Measurements from ENCODE around the gene PCDHGA1.

PCDHGA1 gene

DNA sequence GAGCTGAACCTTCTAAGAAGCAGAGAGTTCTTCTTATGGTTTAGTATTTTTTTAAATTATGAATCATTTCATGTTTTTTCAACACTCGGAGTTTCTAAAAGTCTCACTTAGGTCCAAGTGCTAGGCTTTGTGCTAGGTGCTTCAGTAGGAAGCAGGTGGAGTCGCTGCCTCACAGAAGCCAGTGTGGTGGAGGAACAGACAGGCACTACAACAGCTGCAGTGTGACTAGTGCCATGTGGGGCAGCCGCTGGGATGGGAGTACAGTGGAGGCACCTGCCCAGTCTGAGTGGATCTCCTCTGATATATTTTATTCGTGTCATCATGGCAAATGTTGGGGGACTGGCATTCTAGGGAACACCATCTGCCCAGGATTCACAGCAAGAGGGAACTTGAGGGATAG lies 173.9 kb downstream of the PCDHGA1 start:
- Histone ChIP-seq H3K27ac (no peak overlapping the region), H3K4me3 (no peak overlapping the region)

DNA sequence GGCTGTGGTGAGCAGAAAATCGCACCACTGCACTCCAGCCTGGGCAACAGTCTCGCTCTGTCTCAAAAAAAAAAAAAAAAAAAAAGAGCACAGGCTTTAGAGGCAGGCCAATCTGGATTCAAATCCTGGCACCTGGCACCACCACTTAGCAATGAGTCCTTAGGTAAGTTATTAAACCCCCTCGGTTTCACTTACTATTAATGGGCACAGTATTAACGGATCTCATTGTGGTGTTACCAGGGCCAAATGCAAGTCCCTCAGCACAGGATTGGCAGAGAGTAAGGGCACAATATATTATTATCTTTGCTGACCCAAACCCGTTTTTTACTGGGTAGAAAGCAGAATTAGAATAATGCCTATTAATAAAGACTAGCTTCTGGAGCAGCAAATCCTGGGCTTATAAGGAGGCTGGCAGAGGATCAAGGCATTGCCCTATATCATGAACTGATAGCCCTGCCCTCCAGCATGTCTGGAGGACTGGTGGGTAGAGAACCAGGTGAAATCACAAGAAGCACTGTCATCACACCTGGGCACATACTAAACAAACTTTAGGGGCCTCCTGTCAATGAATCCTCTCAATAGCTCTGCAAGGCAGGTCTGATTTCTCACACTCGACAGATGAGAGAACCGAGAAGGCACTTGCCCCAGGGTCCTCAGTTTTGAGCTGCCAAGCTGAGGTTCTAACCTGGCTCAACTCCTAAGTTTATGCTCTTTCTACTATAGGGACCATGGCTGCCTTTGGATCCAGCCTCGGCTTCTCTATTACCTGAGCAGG lies 176.3 kb downstream of the PCDHGA1 start:
- peak overlapping the region in 11 of 21 experiments; percentile 9 to 87 (median 77) for H3K27ac ChIP-seq

DNA sequence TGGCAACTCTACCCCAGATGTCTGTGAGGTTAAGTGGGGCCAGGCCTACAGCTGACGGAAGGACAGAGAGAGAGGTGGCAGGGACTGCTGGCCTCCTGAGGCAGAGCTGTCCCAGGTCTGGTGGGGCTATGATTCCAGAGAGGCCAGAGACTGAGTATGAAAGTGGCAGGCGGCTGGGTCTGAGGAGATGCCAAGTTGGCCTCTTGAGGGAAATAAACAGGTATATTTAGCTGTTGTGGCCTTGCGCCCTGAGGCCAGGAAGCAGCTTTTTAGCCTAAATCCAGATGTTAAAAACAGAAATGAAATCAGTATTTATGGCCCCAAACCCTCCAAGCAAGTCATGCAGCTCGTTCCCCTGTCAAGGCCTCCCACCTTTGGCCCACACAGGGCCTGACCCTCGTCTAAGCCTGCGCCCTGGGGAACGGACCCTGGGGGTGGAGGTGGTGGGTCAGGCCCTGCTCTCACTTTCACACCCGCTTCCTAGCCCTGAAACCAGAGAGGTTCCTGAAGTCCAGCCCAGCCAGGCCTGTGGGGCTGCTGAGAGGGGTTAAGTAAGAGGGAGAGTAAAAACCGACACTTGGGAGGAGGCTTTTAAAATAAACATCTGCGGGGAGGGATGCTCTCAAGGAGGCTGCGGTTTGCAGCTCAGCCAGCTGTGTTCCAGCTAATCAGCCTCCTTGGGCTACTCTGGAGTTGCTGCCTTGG lies 177.2 kb downstream of the PCDHGA1 start:
- peak overlapping the region in 20 of 21 experiments; percentile 15 to 88 (median 78) for H3K27ac ChIP-seq
- H3K4me3 ChIP-seq, result no peak overlapping the region

More for the DNA sequence above, 176.3 kb downstream of the PCDHGA1 start:
- H3K4me3 ChIP-seq, result no peak overlapping the region

DNA sequence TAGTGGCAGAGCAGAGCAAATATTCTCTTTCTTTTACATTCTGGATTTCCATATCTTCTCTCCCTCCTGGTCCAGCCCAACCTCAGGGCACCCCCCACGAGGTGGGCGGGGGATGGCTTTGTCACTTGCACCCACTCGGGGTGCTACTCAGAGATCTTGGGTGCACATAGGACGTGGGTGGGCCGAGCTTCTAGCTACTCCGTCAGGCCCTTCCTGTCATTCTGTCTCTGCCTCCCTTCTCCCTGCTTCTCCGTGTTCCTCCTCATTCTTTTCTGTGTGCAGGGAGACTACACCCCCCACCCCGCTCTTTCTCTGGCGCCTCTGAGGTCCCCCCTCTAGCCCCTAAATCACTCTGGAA lies 178.1 kb downstream of the PCDHGA1 start:
- H3K4me3 ChIP-seq, result peak overlapping the region in 3 of 7 experiments; percentile 6 to 12 (median 7)
- H3K27ac ChIP-seq, result peak overlapping the region; percentile 28 to 88 (median 77)

DNA sequence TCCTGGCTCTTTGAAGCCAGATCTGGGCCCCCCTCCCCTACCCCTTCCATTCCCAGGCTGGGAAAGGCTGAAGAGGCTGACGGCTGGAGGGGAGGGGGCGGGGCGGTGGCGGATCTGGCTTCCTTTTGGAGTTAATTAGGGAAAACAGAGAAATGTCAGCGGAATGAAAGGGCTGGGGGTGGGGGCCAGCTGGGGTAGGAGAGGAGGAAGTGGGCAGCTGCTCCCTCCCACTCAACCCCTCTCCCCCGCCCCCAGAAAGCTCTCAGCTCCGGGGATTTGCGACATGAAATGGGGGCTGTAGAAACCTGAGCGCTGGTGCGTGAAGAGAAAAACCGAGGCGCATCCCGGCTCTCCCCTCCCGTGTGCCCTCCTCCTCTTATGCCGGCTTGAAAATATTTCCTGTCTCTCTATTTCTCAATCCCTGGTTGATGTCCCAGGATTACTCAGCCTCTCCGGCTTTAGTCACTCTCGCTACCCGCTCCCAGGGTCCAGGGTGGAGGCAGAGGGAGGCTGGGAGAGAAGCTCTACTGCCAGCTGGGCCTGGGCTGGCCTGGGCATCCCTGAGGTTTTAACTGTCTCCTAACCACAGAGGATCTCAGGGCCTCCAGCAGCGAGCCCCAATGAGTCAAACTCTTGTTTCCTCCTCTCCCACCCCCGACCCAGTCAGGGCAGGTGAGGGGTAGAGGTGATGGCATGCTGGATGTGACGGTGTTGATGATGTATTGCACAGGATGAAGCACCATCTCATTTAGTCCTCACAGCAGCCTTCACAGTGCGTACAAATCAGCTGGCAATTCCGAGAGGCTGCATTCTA lies 178.7 kb downstream of the PCDHGA1 start:
- Histone ChIP-seq H3K27ac (peak overlapping the region; percentile 28 to 88 (median 77)), H3K4me3 (peak overlapping the region in 3 of 7 experiments; percentile 6 to 12 (median 7))

DNA sequence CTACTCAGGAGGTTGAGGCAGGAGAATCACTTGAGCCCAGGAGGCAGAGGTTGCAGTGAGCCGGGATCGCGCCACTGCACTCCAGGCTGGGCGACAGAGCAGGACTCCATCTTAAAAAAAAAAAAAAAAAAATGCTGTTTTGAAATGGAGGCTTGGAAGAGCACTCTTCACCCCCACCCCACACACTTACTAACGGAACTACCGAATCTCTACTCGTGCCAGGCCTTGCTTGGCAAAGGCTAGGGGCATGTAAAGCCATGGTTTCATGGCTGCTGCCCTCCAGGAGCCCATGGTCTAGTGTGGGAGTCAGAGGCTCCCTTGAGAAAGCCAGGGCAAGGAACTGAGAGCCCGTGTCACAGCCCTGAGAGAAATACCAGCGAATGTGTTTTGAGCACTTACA lies 179.8 kb downstream of the PCDHGA1 start:
- H3K4me3 ChIP-seq, result no peak overlapping the region
- H3K27ac ChIP-seq, result peak overlapping the region in 8 of 21 experiments; percentile 17 to 87 (median 79)

DNA sequence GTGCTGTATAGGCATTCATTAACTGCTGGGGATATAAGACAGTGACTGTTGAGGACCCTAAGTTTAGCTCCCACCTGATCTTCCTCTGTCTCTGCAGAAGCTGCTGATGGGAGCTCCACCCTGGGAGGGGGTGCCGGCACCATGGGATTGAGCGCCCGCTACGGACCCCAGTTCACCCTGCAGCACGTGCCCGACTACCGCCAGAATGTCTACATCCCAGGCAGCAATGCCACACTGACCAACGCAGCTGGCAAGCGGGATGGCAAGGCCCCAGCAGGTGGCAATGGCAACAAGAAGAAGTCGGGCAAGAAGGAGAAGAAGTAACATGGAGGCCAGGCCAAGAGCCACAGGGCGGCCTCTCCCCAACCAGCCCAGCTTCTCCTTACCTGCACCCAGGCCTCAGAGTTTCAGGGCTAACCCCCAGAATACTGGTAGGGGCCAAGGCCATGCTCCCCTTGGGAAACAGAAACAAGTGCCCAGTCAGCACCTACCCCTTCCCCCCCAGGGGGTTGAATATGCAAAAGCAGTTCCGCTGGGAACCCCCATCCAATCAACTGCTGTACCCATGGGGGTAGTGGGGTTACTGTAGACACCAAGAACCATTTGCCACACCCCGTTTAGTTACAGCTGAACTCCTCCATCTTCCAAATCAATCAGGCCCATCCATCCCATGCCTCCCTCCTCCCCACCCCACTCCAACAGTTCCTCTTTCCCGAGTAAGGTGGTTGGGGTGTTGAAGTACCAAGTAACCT lies 180.7 kb downstream of the PCDHGA1 start:
- Histone ChIP-seq H3K4me3 (no peak overlapping the region), H3K27ac (peak overlapping the region in 3 of 21 experiments; percentile 19 to 85 (median 23))

DNA sequence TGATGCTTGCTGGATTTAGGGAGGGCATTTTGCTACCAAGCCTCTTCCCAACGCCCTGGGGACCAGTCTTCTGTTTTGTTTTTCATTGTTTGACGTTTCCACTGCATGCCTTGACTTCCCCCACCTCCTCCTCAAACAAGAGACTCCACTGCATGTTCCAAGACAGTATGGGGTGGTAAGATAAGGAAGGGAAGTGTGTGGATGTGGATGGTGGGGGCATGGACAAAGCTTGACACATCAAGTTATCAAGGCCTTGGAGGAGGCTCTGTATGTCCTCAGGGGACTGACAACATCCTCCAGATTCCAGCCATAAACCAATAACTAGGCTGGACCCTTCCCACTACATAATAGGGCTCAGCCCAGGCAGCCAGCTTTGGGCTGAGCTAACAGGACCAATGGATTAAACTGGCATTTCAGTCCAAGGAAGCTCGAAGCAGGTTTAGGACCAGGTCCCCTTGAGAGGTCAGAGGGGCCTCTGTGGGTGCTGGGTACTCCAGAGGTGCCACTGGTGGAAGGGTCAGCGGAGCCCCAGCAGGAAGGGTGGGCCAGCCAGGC lies 181.5 kb downstream of the PCDHGA1 start:
- peak overlapping the region in 17 of 21 experiments; percentile 84 to 93 (median 89) for H3K27ac ChIP-seq
- no peak overlapping the region for H3K4me3 ChIP-seq

DNA sequence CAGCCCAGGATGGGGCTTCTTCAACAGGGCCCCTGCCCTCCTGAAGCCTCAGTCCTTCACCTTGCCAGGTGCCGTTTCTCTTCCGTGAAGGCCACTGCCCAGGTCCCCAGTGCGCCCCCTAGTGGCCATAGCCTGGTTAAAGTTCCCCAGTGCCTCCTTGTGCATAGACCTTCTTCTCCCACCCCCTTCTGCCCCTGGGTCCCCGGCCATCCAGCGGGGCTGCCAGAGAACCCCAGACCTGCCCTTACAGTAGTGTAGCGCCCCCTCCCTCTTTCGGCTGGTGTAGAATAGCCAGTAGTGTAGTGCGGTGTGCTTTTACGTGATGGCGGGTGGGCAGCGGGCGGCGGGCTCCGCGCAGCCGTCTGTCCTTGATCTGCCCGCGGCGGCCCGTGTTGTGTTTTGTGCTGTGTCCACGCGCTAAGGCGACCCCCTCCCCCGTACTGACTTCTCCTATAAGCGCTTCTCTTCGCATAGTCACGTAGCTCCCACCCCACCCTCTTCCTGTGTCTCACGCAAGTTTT lies 182.1 kb downstream of the PCDHGA1 start:
- peak overlapping the region; percentile 32 to 53 (median 44) for H3K4me3 ChIP-seq
- H3K27ac ChIP-seq, result peak overlapping the region; percentile 61 to 93 (median 88)

DNA sequence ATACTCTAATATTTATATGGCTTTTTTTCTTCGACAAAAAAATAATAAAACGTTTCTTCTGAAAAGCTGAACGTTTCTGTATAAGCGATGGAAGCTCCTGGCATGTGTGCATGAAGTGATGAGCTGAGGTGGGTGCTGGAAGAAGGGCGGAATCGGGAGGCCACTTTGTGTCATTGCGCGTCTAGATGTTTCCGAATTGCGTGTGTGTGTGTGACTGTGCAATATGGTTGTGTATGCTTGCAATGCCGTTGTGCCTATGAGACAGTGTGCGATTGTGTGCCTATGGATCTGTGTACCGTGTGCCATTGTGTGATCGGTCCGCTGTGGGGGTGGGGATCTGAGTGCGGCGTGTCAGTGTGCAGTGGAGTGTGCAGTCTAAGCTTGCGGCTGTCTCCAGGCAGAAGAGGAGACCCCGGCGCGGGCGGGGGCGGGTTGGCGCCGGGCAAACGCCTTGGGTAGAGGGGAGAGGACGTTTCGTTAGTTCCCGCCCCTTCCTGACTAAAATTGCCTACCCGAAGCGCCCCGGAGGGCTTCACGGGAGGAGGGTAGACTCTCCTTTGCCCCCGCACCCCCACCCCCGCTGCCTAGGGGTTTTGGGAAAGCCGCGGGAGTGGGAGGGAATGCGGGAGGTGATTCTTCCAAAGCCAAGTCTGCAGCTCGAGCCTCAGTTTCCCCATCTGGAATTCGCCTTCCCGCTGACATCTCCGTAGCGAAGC lies 182.8 kb downstream of the PCDHGA1 start:
- Histone ChIP-seq H3K27ac (peak overlapping the region; percentile 73 to 93 (median 88)), H3K4me3 (peak overlapping the region; percentile 32 to 53 (median 44))

DNA sequence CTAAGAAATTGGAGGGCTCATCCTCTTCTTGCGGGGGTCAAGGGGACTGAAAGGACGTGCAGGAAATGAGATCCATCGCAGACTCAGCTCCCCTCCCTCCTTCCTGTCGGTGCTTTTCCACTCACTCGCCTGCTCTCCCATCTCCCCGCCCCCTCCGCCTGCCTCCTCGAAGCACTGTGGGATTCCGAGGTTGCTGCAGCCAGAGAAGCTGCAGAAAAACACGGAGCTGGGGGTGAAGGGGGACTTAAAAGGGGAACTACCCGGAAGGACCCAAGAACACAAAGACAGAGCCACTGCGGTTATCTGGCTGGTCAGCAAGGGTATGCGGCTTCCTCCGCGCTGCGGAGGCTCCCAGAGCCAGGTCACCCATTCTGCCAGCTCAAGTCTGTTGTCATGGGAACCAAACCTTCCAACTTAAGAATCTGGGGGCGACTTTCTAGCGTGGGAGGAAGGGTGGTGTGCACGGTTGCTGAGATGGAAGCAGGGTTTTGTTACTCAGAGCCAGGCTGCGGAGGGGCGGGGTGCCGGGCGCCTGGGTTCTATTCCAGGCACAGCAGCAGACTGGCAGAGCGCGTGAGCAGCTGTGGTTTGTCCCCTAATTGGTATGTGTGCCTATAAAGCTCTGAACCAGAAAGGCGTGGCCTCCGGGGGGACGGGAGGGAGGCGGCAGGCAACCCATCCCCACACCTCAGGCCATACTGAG lies 183.5 kb downstream of the PCDHGA1 start:
- Histone ChIP-seq H3K4me3 (peak overlapping the region; percentile 32 to 53 (median 44)), H3K27ac (peak overlapping the region in 20 of 21 experiments; percentile 75 to 93 (median 88))

DNA sequence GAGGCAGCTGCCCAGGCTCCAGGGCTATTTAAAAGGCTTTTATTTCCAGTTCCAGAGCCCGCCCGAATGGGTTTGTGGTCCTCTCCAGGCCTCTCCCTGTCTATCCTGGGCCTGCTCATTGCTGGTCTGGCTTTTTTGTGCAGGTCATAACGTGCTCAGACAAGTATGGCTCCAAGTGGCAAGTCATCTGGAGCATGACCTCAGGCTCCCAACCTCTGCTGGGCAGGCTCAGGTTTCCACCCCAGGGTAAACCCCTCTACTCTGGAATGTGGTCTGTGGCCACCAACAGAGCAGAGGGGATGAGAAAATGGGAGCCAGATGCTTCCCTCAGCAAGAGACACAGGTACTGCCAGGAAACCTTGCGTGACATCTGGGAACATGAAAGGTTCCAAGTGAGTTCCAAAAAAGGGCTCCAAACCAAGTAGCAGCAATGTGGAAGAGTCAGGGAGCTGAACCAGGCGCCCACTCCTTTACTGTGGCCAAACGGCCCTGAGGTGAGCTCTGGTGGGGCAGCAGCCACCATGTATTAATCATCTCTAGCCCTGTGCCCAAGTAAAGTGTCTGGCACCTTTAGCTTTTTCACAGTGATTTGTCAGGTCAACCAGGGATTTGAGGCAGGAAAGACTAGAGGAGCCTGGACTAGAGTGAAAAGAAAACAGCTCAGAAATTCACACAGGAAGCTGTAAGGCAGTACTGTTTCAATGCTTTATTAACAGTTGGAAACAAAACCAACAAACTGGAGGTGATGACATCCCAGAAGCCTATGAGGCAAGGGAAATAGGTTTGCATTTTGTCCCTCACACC lies 184.2 kb downstream of the PCDHGA1 start:
- Histone ChIP-seq H3K4me3 (peak overlapping the region in 1 of 7 experiments; percentile 53), H3K27ac (peak overlapping the region in 20 of 21 experiments; percentile 75 to 93 (median 88))

DNA sequence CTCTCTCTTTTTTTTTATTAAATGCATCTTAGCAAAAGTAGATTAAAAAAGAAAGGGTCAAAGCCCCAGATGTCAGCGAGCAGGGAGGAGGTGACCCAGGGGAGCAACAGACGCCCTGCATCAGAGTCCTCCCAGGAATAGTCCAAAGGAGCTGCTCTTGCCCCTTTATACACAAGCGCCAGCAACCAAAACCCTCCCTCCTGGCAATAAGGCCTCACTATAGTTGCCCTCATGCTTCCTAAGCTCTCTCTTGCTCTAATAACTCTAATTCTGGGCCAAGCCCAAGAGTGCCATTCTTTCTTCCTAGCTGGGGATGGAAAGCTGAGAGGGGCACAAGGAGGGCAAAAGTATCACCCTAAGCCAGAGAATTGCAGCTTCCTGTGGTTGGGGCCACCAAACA lies 184.8 kb downstream of the PCDHGA1 start:
- no peak overlapping the region for H3K4me3 ChIP-seq
- peak overlapping the region in 17 of 21 experiments; percentile 84 to 93 (median 89) for H3K27ac ChIP-seq

DNA sequence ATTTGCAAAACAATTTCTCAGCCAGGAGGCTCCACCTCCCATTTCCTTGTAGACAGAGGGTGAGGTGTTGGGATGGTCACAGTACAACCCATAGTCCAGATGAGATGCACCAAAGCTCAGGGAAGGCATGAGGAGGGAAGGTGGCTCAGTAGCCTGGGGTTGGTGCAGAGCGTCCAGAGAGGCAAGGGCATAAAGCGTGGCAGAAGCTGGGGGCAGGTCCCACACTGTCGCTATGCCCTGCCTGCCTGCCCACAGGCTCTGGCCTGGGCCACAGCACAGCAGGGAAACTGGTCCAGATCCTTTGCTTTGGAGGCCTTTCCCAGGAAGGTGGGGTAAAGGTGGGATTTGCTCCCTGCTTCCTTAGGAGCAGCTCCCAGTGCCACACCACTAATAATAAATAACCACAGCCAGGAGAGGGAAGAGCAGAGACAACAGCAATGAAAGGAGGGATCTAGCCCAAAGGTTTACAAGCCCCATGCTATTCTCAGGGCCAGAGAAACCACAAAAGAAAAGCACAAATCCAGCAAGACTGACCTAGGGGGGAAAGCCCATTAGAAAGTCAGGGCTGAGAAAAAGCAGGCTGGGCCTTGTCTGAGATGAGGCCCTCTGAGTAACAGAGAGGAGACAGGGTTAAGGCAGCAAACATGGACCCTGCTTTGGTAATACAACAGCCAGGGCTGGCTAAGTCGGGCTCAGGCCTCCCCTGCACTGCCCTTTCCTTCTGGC lies 185.8 kb downstream of the PCDHGA1 start:
- Histone ChIP-seq H3K27ac (peak overlapping the region in 17 of 21 experiments; percentile 12 to 93 (median 87)), H3K4me3 (no peak overlapping the region)

DNA sequence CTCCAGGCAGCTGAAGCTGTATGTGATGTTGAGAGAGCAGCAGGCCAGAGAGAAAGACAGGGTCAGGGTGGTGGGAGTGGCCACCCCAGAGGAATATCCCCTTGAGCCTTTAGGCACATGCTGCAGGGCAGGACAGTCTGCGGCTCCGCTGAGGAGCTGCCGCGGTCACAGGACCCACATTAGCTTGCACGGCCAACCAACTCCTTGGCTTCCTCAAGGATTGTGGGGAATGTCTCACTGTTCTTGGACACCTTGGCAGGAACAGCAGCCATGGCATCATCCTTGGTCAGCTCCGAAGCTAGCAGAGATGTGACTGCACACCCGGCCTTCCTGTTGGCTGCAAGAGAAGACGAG lies 186.3 kb downstream of the PCDHGA1 start:
- peak overlapping the region in 17 of 21 experiments; percentile 12 to 93 (median 87) for H3K27ac ChIP-seq
- H3K4me3 ChIP-seq, result no peak overlapping the region

DNA sequence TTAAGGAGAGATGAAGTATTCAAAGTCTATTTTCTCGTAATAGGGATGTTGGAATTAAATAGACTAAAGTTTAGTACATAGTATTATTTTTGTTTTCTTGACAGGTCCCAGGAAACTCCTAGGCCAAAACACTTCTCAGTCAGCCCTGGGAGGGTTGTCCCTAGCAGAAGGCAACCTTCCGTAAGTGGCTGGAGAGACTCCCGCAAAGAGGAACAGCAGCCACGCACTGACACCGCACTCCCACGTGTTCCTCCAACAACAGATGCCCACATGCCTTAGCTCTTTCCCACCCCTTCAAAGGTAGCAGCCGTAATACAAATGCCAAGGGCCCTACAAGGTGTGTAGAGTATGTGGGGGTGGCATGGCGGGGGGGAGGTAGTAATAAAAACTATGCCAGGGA lies 187.0 kb downstream of the PCDHGA1 start:
- H3K27ac ChIP-seq, result peak overlapping the region in 9 of 21 experiments; percentile 14 to 93 (median 52)
- no peak overlapping the region for H3K4me3 ChIP-seq
